Mucosa of rectum (tissue), 2 donors: ENCODE data around the gene MUC16.

Experiments
- H3K27ac ChIP-seq, 2 donors: one replicate each; pipeline ENCODE4 v1.7.0; 2013; ENCODE audit warnings: inconsistent platforms in 2 of 2, low read depth in 2 of 2, low read length in 2 of 2
- H3K27me3 ChIP-seq, 2 donors: one replicate each; pipeline ENCODE4 v1.7.0; 2013; ENCODE audit warnings: low read length in 2 of 2; ENCODE audit not compliant: control insufficient read depth in 2 of 2, insufficient read depth in 2 of 2
- H3K36me3 ChIP-seq, 2 donors: one replicate each; pipeline ENCODE4 v1.7.0; 2013; ENCODE audit warnings: low read length in 2 of 2; ENCODE audit not compliant: control insufficient read depth in 2 of 2, insufficient read depth in 2 of 2
- H3K4me1 ChIP-seq, 2 donors: one replicate each; pipeline ENCODE4 v1.7.0; 2013; ENCODE audit warnings: low read length in 2 of 2, mild to moderate bottlenecking in 1 of 2; ENCODE audit not compliant: control insufficient read depth in 2 of 2, insufficient read depth in 2 of 2
- H3K4me3 ChIP-seq, 2 donors: one replicate each; pipeline ENCODE4 v1.7.0; 2013; ENCODE audit warnings: low read length in 2 of 2
- H3K9ac ChIP-seq, 2 donors: one replicate each; pipeline ENCODE4 v1.7.0; 2013; ENCODE audit warnings: low read length in 2 of 2, low read depth in 1 of 2, mild to moderate bottlenecking in 1 of 2
- H3K9me3 ChIP-seq, 2 donors: one replicate each; pipeline ENCODE4 v1.7.0; 2013; ENCODE audit warnings: low read length in 2 of 2; ENCODE audit not compliant: control insufficient read depth in 2 of 2
- donor health status: healthy.
- donor health status: Normal muscosa, but diverticular disease.

The MUC16 gene

GRCh38 chr19:9043524-9043923 is 33.3 kb upstream of the MUC16 start:
- Histone ChIP-seq H3K36me3 (no peaks in the 10 kb centered on the region), H3K9ac (no peak overlapping the region), H3K27ac (no peak overlapping the region), H3K9me3 (no peaks in the 10 kb centered on the region), H3K27me3 (no peaks in the 10 kb centered on the region), H3K4me1 (no peaks in the 10 kb centered on the region), H3K4me3 (no peak overlapping the region)

- Histone ChIP-seq H3K9me3 (no peaks in the 10 kb centered on the region), H3K4me3 (no peak overlapping the region), H3K27me3 (no peaks in the 10 kb centered on the region), H3K9ac (no peak overlapping the region), H3K4me1 (no peaks in the 10 kb centered on the region), H3K36me3 (no peaks in the 10 kb centered on the region), H3K27ac (no peak overlapping the region)
Measured at GRCh38 chr19:9041023-9041422, 30.8 kb upstream of the MUC16 start.

- H3K9me3 ChIP-seq, result no peaks in the 10 kb centered on the region
- no peaks in the 10 kb centered on the region for H3K4me1 ChIP-seq
- no peaks in the 10 kb centered on the region for H3K36me3 ChIP-seq
- no peak overlapping the region for H3K4me3 ChIP-seq
- no peak overlapping the region for H3K27ac ChIP-seq
- H3K9ac ChIP-seq, result no peak overlapping the region
- no peaks in the 10 kb centered on the region for H3K27me3 ChIP-seq
Measured at GRCh38 chr19:9040131-9040530, 29.9 kb upstream of the MUC16 start.

GRCh38 chr19:9039728-9040127 is 29.5 kb upstream of the MUC16 start:
- Histone ChIP-seq H3K27me3 (no peaks in the 10 kb centered on the region), H3K9ac (no peak overlapping the region), H3K36me3 (no peaks in the 10 kb centered on the region), H3K9me3 (no peaks in the 10 kb centered on the region), H3K4me1 (no peaks in the 10 kb centered on the region), H3K4me3 (no peak overlapping the region), H3K27ac (no peak overlapping the region)

GRCh38 chr19:9037400-9038062 is 27.3 kb upstream of the MUC16 start:
- no peaks in the 10 kb centered on the region for H3K27me3 ChIP-seq

GRCh38 chr19:9032136-9032631 is 22.0 kb upstream of the MUC16 start:
- Histone ChIP-seq H3K9ac (no peak overlapping the region), H3K4me1 (no peaks in the 10 kb centered on the region), H3K27ac (peak overlapping the region in 1 of 2 donors; percentile 30), H3K27me3 (no peaks in the 10 kb centered on the region), H3K4me3 (no peak overlapping the region), H3K36me3 (no peaks in the 10 kb centered on the region), H3K9me3 (no peaks in the 10 kb centered on the region)

More at GRCh38 chr19:9037400-9038062, 27.3 kb upstream of the MUC16 start:
- no peak overlapping the region for H3K27ac ChIP-seq
- H3K9me3 ChIP-seq, result no peaks in the 10 kb centered on the region
- H3K4me3 ChIP-seq, result no peak overlapping the region
- no peak overlapping the region for H3K9ac ChIP-seq
- no peaks in the 10 kb centered on the region for H3K36me3 ChIP-seq
- no peaks in the 10 kb centered on the region for H3K4me1 ChIP-seq

- Histone ChIP-seq H3K27me3 (no peaks in the 10 kb centered on the region), H3K9ac (no peak overlapping the region), H3K4me1 (no peaks in the 10 kb centered on the region), H3K9me3 (no peaks in the 10 kb centered on the region), H3K4me3 (no peak overlapping the region), H3K27ac (no peak overlapping the region), H3K36me3 (no peaks in the 10 kb centered on the region)
Measured at GRCh38 chr19:9018163-9018875, 8.1 kb upstream of the MUC16 start.

GRCh38 chr19:9014803-9015202 is 4.6 kb upstream of the MUC16 start:
- Histone ChIP-seq H3K9ac (no peak overlapping the region), H3K27me3 (no peaks in the 10 kb centered on the region), H3K4me3 (no peak overlapping the region), H3K36me3 (no peaks in the 10 kb centered on the region), H3K27ac (no peak overlapping the region), H3K9me3 (no peaks in the 10 kb centered on the region), H3K4me1 (no peaks in the 10 kb centered on the region)

- Histone ChIP-seq H3K4me3 (no peak overlapping the region), H3K36me3 (no peaks in the 10 kb centered on the region), H3K27me3 (no peaks in the 10 kb centered on the region), H3K9me3 (no peaks in the 10 kb centered on the region), H3K27ac (no peak overlapping the region), H3K4me1 (no peaks in the 10 kb centered on the region), H3K9ac (no peak overlapping the region)
Measured at GRCh38 chr19:9013988-9014387, 3.8 kb upstream of the MUC16 start.

GRCh38 chr19:9011875-9012274 is 1.7 kb upstream of the MUC16 start:
- Histone ChIP-seq H3K4me1 (no peaks in the 10 kb centered on the region), H3K27ac (no peak overlapping the region), H3K27me3 (no peaks in the 10 kb centered on the region)

More at GRCh38 chr19:9011875-9012274, 1.7 kb upstream of the MUC16 start:
- no peaks in the 10 kb centered on the region for H3K9me3 ChIP-seq
- no peak overlapping the region for H3K4me3 ChIP-seq
- no peaks in the 10 kb centered on the region for H3K36me3 ChIP-seq
- H3K9ac ChIP-seq, result no peak overlapping the region
